Spleen (tissue), 11 donors: ENCODE results near the gene CLINT1. TPM values are rescaled to one million over a fixed set of nuclear protein-coding genes. Genes with fewer than 3 reads are reported as not detected.

Experiments used
- DNase-seq: peaks from one replicate; pipeline ENCODE4 v3.0.0-alpha.2; 2020
- H3K27ac ChIP-seq, 8 donors: fragments of 200-600 bp; sonication (generic) in 7 of 8; 1 replicate in 4 of 8; 2 replicates in 4 of 8; pipeline versions ENCODE4 v1.5.0 to v1.8.0; 2016 to 2021; ENCODE audit warnings: inconsistent platforms in 4 of 8, mild to moderate bottlenecking in 4 of 8, moderate library complexity in 1 of 8
- H3K27me3 ChIP-seq, 7 donors: fragments of 200-600 bp; sonication (generic) in 6 of 7; replicated peaks in 1 of 7; 1 replicate in 4 of 7; 2 replicates in 3 of 7; pipeline versions ENCODE4 v1.5.0 to v1.8.0; 2016 to 2021; ENCODE audit warnings: inconsistent platforms in 3 of 7, mild to moderate bottlenecking in 1 of 7
- H3K36me3 ChIP-seq, 6 donors: fragments of 200-600 bp; sonication (generic) in 5 of 6; 1 replicate in 4 of 6; 2 replicates in 2 of 6; pipeline versions ENCODE4 v1.5.0 to v1.8.0; 2016 to 2021; ENCODE audit warnings: inconsistent platforms in 2 of 6
- H3K4me1 ChIP-seq, 6 donors: fragments of 200-600 bp; sonication (generic) in 5 of 6; 1 replicate in 3 of 6; 2 replicates in 3 of 6; pipeline versions ENCODE4 v1.5.0 to v1.8.0; 2016 to 2021; ENCODE audit warnings: inconsistent platforms in 3 of 6
- H3K4me3 ChIP-seq, 8 donors: fragments of 200-600 bp; sonication (generic) in 7 of 8; 1 replicate in 4 of 8; 2 replicates in 4 of 8; pipeline versions ENCODE4 v1.5.0 to v1.8.0; 2016 to 2021; ENCODE audit warnings: inconsistent platforms in 4 of 8, mild to moderate bottlenecking in 4 of 8, moderate library complexity in 2 of 8
- H3K9me3 ChIP-seq, 8 donors: fragments of 200-600 bp; sonication (generic) in 7 of 8; 1 replicate in 4 of 8; 2 replicates in 4 of 8; pipeline versions ENCODE4 v1.5.0 to v1.8.0; 2016 to 2021; ENCODE audit warnings: inconsistent platforms in 4 of 8
- CTCF ChIP-seq, 11 experiments: fragments of 200-600 bp in 7 of 11; fragments of 450-650 bp in 4 of 11; sonication (generic) in 4 of 11; IDR thresholded peaks in 8 of 11; conservative IDR thresholded peaks in 3 of 11; 1 replicate in 7 of 11; 2 replicates in 4 of 11; pipeline versions ENCODE4 v1.4.0 to v1.8.0; 2016 to 2021; ENCODE audit warnings: antibody characterized with exemption in 11 of 11, inconsistent platforms in 4 of 11, mild to moderate bottlenecking in 1 of 11
- POLR2A ChIP-seq, 3 donors: fragments of 450-650 bp; IDR thresholded peaks; one replicate each; pipeline ENCODE4 v1.5.1; 2017; ENCODE audit warnings: antibody characterized with exemption in 3 of 3, mild to moderate bottlenecking in 1 of 3
- POLR2AphosphoS5 ChIP-seq, 3 donors: sonication (generic); formaldehyde crosslinking; IDR thresholded peaks; one replicate each; pipeline ENCODE4 v1.5.1; 2017; ENCODE audit warnings: antibody characterized with exemption in 3 of 3
- WGBS, 5 donors: extraction: QIAGEN DNeasy Blood & Tissue Kit in 3 of 5; methylation state at CpG; one replicate each; pipeline versions ENCODE4 v1.1.5 to v1.1.7; 2013 to 2018; 5-methylcytosine and 5-hydroxymethylcytosine counted together
- intact Hi-C: fragments of 100-400 bp; cut with DNase I; formaldehyde crosslinking; loops from one replicate; pipeline ENCODE4 v1.15.0; 2023; ENCODE audit warnings: low total_unique reads
- polyA plus RNA-seq, 3 donors: library from polyadenylated mRNA; stranded (reverse); fragments of 200-250 nt; gene quantifications; one replicate each; pipeline ENCODE4 v1.2.1, GENCODE V29; 2013
- total RNA-seq, 7 donors: library from RNA; depleted of rRNA in 3 of 7; stranded (reverse); fragments of >200 nt in 3 of 7; fragmentation: NEBNext Ultra II Directional in 4 of 7; extraction: Animal tissue kit (Norgen Biotek cat#: 25700) in 4 of 7; gene quantifications; one replicate each; pipeline versions ENCODE4 v1.1.0 to v1.2.1, GENCODE V29; 2016 to 2021
- donor health status: healthy with polysubstance abuse.
- donor health status: DM: no; HTN: no; CAD: no; lungs with moderate emphysema.
- donor health status: DM: no; HTN: no; CAD: no.
- donor health status: Bipolar disorder and iron deficiency.
- donor health status: healthy.
- donor health status: DM: no; HTN: no; CAD: no.
- donor health status: DM: yes; HTN: yes; CAD: no.

CLINT1 gene
- total and polyA plus RNA-seq, 10 donors, result 26.7 to 130 (median 62.4) TPM

- Histone ChIP-seq H3K36me3 (peaks cover 0 to 29% (median 0%) of the 10 kb centered on the region in 6 donors), H3K4me3 (no peak overlapping the region), H3K27me3 (no peaks in the 10 kb centered on the region), H3K27ac (no peak overlapping the region), H3K9me3 (no peaks in the 10 kb centered on the region), H3K4me1 (peaks cover 0 to 49% (median 0%) of the 10 kb centered on the region in 6 donors)
- DNase-seq, result no peak
- intact Hi-C loops, result no loop called here
- 94 to 98% (median 96%) methylated on average over 5 of the region's 5 CpGs for WGBS, 5 donors
- TF ChIP-seq CTCF (IDR thresholded peaks at IDR 0.05 in 8 of 11, conservative IDR thresholded peaks at IDR 0.05 in 3 of 11) (no peak), POLR2AphosphoS5 (IDR thresholded peaks at IDR 0.05) (no peak), POLR2A (IDR thresholded peaks at IDR 0.05) (no peak)
Measured at GRCh38 chr5:157842185-157842584, 16.8 kb downstream of the CLINT1 start.

GRCh38 chr5:157839157-157839795, 19.7 kb downstream of the CLINT1 start:
- Histone ChIP-seq H3K27ac (no peak overlapping the region), H3K9me3 (no peaks in the 10 kb centered on the region), H3K4me1 (peaks cover 0 to 69% (median 10%) of the 10 kb centered on the region in 6 donors), H3K4me3 (no peak overlapping the region), H3K27me3 (no peaks in the 10 kb centered on the region), H3K36me3 (peaks cover 0 to 19% (median 0%) of the 10 kb centered on the region in 6 donors)
- DNase-seq, result no peak
- no peak for TF ChIP-seq POLR2AphosphoS5 (IDR thresholded peaks at IDR 0.05)
- TF ChIP-seq CTCF (IDR thresholded peaks at IDR 0.05 in 8 of 11, conservative IDR thresholded peaks at IDR 0.05 in 3 of 11), result no peak
- TF ChIP-seq POLR2A (IDR thresholded peaks at IDR 0.05), result no peak
- intact Hi-C loops, result no loop called here
- 72 to 93% (median 79%) methylated on average over 8 of the region's 8 CpGs for WGBS, 5 donors

GRCh38 chr5:157836121-157836753, 22.7 kb downstream of the CLINT1 start:
- 91 to 99% (median 97%) methylated on average over 2 of the region's 2 CpGs for WGBS, 5 donors
- TF ChIP-seq CTCF (IDR thresholded peaks at IDR 0.05 in 8 of 11, conservative IDR thresholded peaks at IDR 0.05 in 3 of 11) (no peak), POLR2AphosphoS5 (IDR thresholded peaks at IDR 0.05) (no peak), POLR2A (IDR thresholded peaks at IDR 0.05) (no peak)
- intact Hi-C loops, result no loop called here

GRCh38 chr5:157835041-157835440, 23.9 kb downstream of the CLINT1 start:
- no peaks in the 10 kb centered on the region for H3K27me3 ChIP-seq
- TF ChIP-seq POLR2A (IDR thresholded peaks at IDR 0.05) (no peak), CTCF (IDR thresholded peaks at IDR 0.05 in 8 of 11, conservative IDR thresholded peaks at IDR 0.05 in 3 of 11) (no peak), POLR2AphosphoS5 (IDR thresholded peaks at IDR 0.05) (no peak)
- H3K27ac ChIP-seq, result no peak overlapping the region
- no peak for DNase-seq
- 44 to 66% (median 51%) methylated on average over 5 of the region's 5 CpGs for WGBS, 5 donors
- no peak overlapping the region for H3K4me3 ChIP-seq
- H3K4me1 ChIP-seq, result peaks cover 2 to 88% (median 33%) of the 10 kb centered on the region in 6 donors
- intact Hi-C loops, result no loop called here
- peaks cover 0 to 9% (median 0%) of the 10 kb centered on the region in 6 donors for H3K36me3 ChIP-seq
- no peaks in the 10 kb centered on the region for H3K9me3 ChIP-seq

More at GRCh38 chr5:157836121-157836753, 22.7 kb downstream of the CLINT1 start:
- no peaks in the 10 kb centered on the region for H3K27me3 ChIP-seq
- no peak for DNase-seq
- no peak overlapping the region for H3K27ac ChIP-seq
- H3K4me1 ChIP-seq, result peaks cover 0 to 87% (median 31%) of the 10 kb centered on the region in 6 donors
- H3K36me3 ChIP-seq, result peaks cover 0 to 16% (median 0%) of the 10 kb centered on the region in 6 donors
- H3K4me3 ChIP-seq, result no peak overlapping the region
- H3K9me3 ChIP-seq, result no peaks in the 10 kb centered on the region
